Neural cell (in vitro differentiated cells): Measurements from ENCODE around the gene PTH1R. TPM values are rescaled to one million over a fixed set of nuclear protein-coding genes. Genes with fewer than 3 reads are reported as not detected.

Experiments used
- H2AFZ ChIP-seq: fragments of 200-600, 300-800 bp; sonication (generic), shearing (Covaris generic); 2 replicates; pipeline ENCODE4 v1.6.0; 2014; ENCODE audit warnings: low read depth, mild to moderate bottlenecking, antibody characterized with exemption, low read length, moderate library complexity
- H3F3A ChIP-seq: fragments of 200-600 bp; shearing (Covaris generic); 2 replicates; pipeline ENCODE4 v1.6.1; 2016; ENCODE audit warnings: mild to moderate bottlenecking, moderate library complexity, mixed read lengths, antibody characterized with exemption, low read length; ENCODE audit not compliant: insufficient read depth, poor library complexity, severe bottlenecking
- H3K27ac ChIP-seq: fragments of 200-600, 300-800 bp; sonication (generic), shearing (Covaris generic); 2 replicates; pipeline ENCODE4 v1.5.1; 2014; ENCODE audit warnings: mild to moderate bottlenecking, low read length, moderate library complexity
- H3K27me3 ChIP-seq: fragments of 300-800, 200-600 bp; sonication (generic), shearing (Covaris generic); 2 replicates; pipeline ENCODE4 v1.6.0; 2014; ENCODE audit warnings: mild to moderate bottlenecking, low read depth, low read length, moderate library complexity; ENCODE audit not compliant: insufficient read depth
- H3K36me3 ChIP-seq: fragments of 300-800, 200-600 bp; sonication (generic), shearing (Covaris generic); 2 replicates; pipeline ENCODE4 v1.5.1; 2014; ENCODE audit warnings: mild to moderate bottlenecking, antibody characterized with exemption, low read length, moderate library complexity; ENCODE audit not compliant: insufficient read depth
- H3K4me2 ChIP-seq: fragments of 300-800, 200-600 bp; sonication (generic), shearing (Covaris generic); 2 replicates; pipeline ENCODE4 v1.6.0; 2014; ENCODE audit warnings: mild to moderate bottlenecking, low read length
- H3K4me3 ChIP-seq: fragments of 300-800, 200-600 bp; sonication (generic), shearing (Covaris generic); 2 replicates; pipeline ENCODE4 v1.5.1; 2014; ENCODE audit warnings: mild to moderate bottlenecking, low read length, moderate library complexity
- H3K79me2 ChIP-seq: fragments of 200-600 bp; shearing (Covaris generic); replicated peaks from 2 replicates; pipeline ENCODE4 v1.6.0; 2014; ENCODE audit warnings: mild to moderate bottlenecking, low read length, moderate library complexity; ENCODE audit not compliant: insufficient read depth
- H3K9ac ChIP-seq: fragments of 300-800, 200-600 bp; sonication (generic), shearing (Covaris generic); 2 replicates; pipeline ENCODE4 v1.6.1; 2016; ENCODE audit warnings: mild to moderate bottlenecking, low read length, mixed read lengths
- H3K9me2 ChIP-seq: fragments of 200-600 bp; shearing (Covaris generic); 2 replicates; pipeline ENCODE4 v1.6.1; 2016; ENCODE audit warnings: mild to moderate bottlenecking, low read length, mixed read lengths; ENCODE audit not compliant: insufficient read depth
- H3K9me3 ChIP-seq: fragments of 200-600, 300-800 bp; sonication (generic), shearing (Covaris generic); 2 replicates; pipeline ENCODE4 v1.6.1; 2016; ENCODE audit warnings: mild to moderate bottlenecking, mixed run types, low read length, moderate library complexity, mixed read lengths
- H4K20me1 ChIP-seq: fragments of 200-600 bp; shearing (Covaris generic); 2 replicates; pipeline ENCODE4 v1.6.1; 2016; ENCODE audit warnings: mild to moderate bottlenecking, mixed run types; ENCODE audit not compliant: insufficient read depth
- CTCF ChIP-seq: fragments of 450-650 bp; IDR thresholded peaks from 2 replicates; pipeline ENCODE4 v1.5.1; 2014; ENCODE audit warnings: antibody characterized with exemption, mild to moderate bottlenecking, moderate library complexity; ENCODE audit not compliant: poor library complexity, severe bottlenecking
- EP300 ChIP-seq: fragments of 450-650 bp; conservative IDR thresholded peaks from 2 replicates; pipeline ENCODE4 v1.6.1; 2014; ENCODE audit warnings: antibody characterized with exemption, mild to moderate bottlenecking, moderate library complexity; ENCODE audit not compliant: poor library complexity, severe bottlenecking
- EZH2 ChIP-seq: fragments of 200-600, 300-800 bp; shearing (Covaris generic), sonication (generic); IDR thresholded peaks from 2 replicates; pipeline ENCODE4 v1.6.1; 2014; ENCODE audit warnings: antibody characterized with exemption, low read length, borderline replicate concordance, mild to moderate bottlenecking; ENCODE audit not compliant: insufficient read depth, poor library complexity, severe bottlenecking
- MXI1 ChIP-seq: fragments of 450-650 bp; conservative IDR thresholded peaks from 2 replicates; pipeline ENCODE4 v1.6.1; 2014; ENCODE audit warnings: antibody characterized with exemption, mild to moderate bottlenecking; ENCODE audit not compliant: poor library complexity, severe bottlenecking
- POLR2AphosphoS5 ChIP-seq: IDR thresholded peaks from 2 replicates; pipeline ENCODE4 v1.6.1; 2012
- RAD21 ChIP-seq: fragments of 450-650 bp; conservative IDR thresholded peaks from 2 replicates; pipeline ENCODE4 v1.6.1; 2014; ENCODE audit warnings: antibody characterized with exemption, mild to moderate bottlenecking, moderate library complexity
- REST ChIP-seq: IDR thresholded peaks from 2 replicates; pipeline ENCODE4 v1.6.1; 2012; ENCODE audit warnings: borderline replicate concordance
- SMC3 ChIP-seq: fragments of 450-650 bp; conservative IDR thresholded peaks from 2 replicates; pipeline ENCODE4 v1.6.1; 2014; ENCODE audit warnings: antibody characterized with exemption, mild to moderate bottlenecking, moderate library complexity; ENCODE audit not compliant: poor library complexity
- TAF1 ChIP-seq: IDR thresholded peaks from 2 replicates; pipeline ENCODE4 v1.6.1; 2012; ENCODE audit warnings: low read depth
- polyA plus RNA-seq: library from polyadenylated mRNA; depleted of rRNA; stranded (reverse); fragments of >200 nt; gene quantifications from 2 replicates; pipeline ENCODE4 v1.2.3, GENCODE V29; 2014

Gene PTH1R
- polyA plus RNA-seq, 1 donor from 2014 or later = not detected

GRCh38 chr3:46947546-46947901, 70.0 kb downstream of the PTH1R start:
- Histone ChIP-seq H3K9ac (no peak overlapping the region), H4K20me1 (no peaks in the 10 kb centered on the region), H3K79me2 (peaks cover 25% of the 10 kb centered on the region), H3K9me3 (peaks cover 3% of the 10 kb centered on the region), H3K27me3 (no peaks in the 10 kb centered on the region), H3K27ac (no peak overlapping the region), H3K9me2 (no peaks in the 10 kb centered on the region), H2AFZ (no peak overlapping the region), H3K4me3 (no peak overlapping the region), H3F3A (no peaks in the 10 kb centered on the region), H3K36me3 (no peaks in the 10 kb centered on the region), H3K4me2 (no peak overlapping the region)
- TF ChIP-seq POLR2AphosphoS5 (no peak), TAF1 (no peak), RAD21 (no peak), CTCF (no peak), SMC3 (no peak), REST (no peak), EZH2 (no peak), EP300 (no peak), MXI1 (no peak)

- Histone ChIP-seq H3K4me3 (no peak overlapping the region), H3K79me2 (peaks cover 25% of the 10 kb centered on the region), H3K4me2 (no peak overlapping the region), H4K20me1 (no peaks in the 10 kb centered on the region), H3K27me3 (no peaks in the 10 kb centered on the region), H3K27ac (no peak overlapping the region), H3K9ac (no peak overlapping the region), H3K9me3 (peaks cover 3% of the 10 kb centered on the region), H3F3A (no peaks in the 10 kb centered on the region), H2AFZ (no peak overlapping the region), H3K36me3 (no peaks in the 10 kb centered on the region), H3K9me2 (no peaks in the 10 kb centered on the region)
- TF ChIP-seq SMC3 = no peak
- TF ChIP-seq RAD21 = no peak
- no peak for TF ChIP-seq MXI1
- TF ChIP-seq CTCF = no peak
- TF ChIP-seq REST = no peak
Observed at GRCh38 chr3:46947981-46948791, 70.7 kb downstream of the PTH1R start.
